ENCODE data around the gene SKI. TPM values are rescaled to one million over a fixed set of nuclear protein-coding genes. Genes with fewer than 3 reads are reported as not detected.

Gene SKI
- total RNA-seq, 2 donors from 2014 or later: 65.4 to 79.2 TPM

DNA sequence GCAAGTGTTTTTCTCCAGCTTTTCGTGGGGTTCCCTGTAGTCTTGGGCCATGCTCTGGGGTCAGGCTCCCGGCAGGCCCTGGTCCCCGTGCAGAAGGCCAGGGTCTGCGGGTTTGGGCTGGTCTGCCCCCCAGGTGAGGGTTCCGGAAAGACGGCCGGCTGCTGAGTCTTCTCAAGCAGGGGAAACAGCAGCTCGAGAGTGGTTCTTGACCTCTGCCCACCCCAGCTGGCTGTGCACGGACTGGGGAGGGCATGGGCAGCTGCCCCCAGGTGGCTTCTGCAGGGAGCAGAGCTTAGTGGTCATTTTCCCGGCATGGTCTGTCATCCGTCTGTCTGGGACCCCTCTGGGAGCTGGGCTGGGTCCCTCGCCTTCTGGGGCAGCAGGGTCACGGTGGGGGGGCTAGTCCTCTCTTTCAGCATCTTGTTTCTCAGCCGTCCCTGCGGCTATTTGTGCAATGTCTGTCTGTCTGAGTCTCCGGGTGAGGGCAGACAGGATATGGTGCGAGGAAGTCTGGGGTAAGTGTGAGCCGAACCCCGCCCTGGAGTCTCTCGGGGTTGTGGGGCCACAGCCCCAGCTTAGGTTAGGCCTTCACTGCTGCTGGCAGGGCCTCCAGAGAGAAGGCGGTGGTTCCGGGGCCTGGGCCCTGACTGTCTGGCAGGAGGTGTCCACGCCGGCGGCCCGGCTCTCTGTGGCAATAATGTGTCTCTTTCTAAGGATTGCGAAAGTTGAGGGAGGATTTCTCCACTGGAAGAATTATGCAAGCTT, 6.1 kb downstream of the SKI start:
- Mint-ChIP-seq H3K4me1 (peaks cover 52% of the 10 kb centered on the region), H3K4me3 (no peak overlapping the region)

GRCh38 chr1:2234762-2235113, 6.6 kb downstream of the SKI start:
- no peak overlapping the region for H3K4me3 Mint-ChIP-seq
- no peak for DNase-seq
- no peaks in the 10 kb centered on the region for H3K27me3 ChIP-seq (ENCODE audit: control insufficient read depth, insufficient read depth, low read length, poor library complexity, severe bottlenecking)
- H3K27ac Mint-ChIP-seq: no peak overlapping the region
- H3K9me3 ChIP-seq (ENCODE audit: control insufficient read depth, low read length): no peaks in the 10 kb centered on the region
- 90 to 100% methylated on average over 1 to 4 of the region's 4 CpGs for WGBS, 2 experiments (ENCODE audit: insufficient coverage in 1 of 2, insufficient read length in 1 of 2)
- peak overlapping the region; percentile 55 for H3K27ac ChIP-seq (ENCODE audit: low read depth, low read length)
- H3K27me3 Mint-ChIP-seq (ENCODE audit: insufficient read depth): no peaks in the 10 kb centered on the region
- peaks cover 52% of the 10 kb centered on the region for H3K4me1 Mint-ChIP-seq
- peaks cover 11% of the 10 kb centered on the region for H3K4me1 ChIP-seq (ENCODE audit: control insufficient read depth, insufficient read depth, low read length)
- H3K4me3 ChIP-seq (ENCODE audit: low read length): no peak overlapping the region
- H3K36me3 Mint-ChIP-seq (ENCODE audit: low read depth): peaks cover 8% of the 10 kb centered on the region
- TF ChIP-seq, protein P1, sequence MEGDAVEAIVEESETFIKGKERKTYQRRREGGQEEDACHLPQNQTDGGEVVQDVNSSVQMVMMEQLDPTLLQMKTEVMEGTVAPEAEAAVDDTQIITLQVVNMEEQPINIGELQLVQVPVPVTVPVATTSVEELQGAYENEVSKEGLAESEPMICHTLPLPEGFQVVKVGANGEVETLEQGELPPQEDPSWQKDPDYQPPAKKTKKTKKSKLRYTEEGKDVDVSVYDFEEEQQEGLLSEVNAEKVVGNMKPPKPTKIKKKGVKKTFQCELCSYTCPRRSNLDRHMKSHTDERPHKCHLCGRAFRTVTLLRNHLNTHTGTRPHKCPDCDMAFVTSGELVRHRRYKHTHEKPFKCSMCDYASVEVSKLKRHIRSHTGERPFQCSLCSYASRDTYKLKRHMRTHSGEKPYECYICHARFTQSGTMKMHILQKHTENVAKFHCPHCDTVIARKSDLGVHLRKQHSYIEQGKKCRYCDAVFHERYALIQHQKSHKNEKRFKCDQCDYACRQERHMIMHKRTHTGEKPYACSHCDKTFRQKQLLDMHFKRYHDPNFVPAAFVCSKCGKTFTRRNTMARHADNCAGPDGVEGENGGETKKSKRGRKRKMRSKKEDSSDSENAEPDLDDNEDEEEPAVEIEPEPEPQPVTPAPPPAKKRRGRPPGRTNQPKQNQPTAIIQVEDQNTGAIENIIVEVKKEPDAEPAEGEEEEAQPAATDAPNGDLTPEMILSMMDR (conservative IDR thresholded peaks at IDR 0.05): no peak
- no peaks in the 10 kb centered on the region for H3K9me3 Mint-ChIP-seq
- peaks cover 12% of the 10 kb centered on the region for H3K36me3 ChIP-seq (ENCODE audit: control insufficient read depth, insufficient read depth, low read length)
- no peak overlapping the region for H3K9ac ChIP-seq (ENCODE audit: extremely low read depth, low read length, poor library complexity, severe bottlenecking)

More for the DNA sequence above, 6.1 kb downstream of the SKI start:
- no peaks in the 10 kb centered on the region for H3K27me3 Mint-ChIP-seq (ENCODE audit: insufficient read depth)
- H3K9me3 ChIP-seq (ENCODE audit: control insufficient read depth, low read length): no peaks in the 10 kb centered on the region
- H3K36me3 ChIP-seq (ENCODE audit: control insufficient read depth, insufficient read depth, low read length): peaks cover 8% of the 10 kb centered on the region
- H3K9ac ChIP-seq (ENCODE audit: extremely low read depth, low read length, poor library complexity, severe bottlenecking): no peak overlapping the region
- H3K27ac ChIP-seq (ENCODE audit: low read depth, low read length): peak overlapping the region; percentile 55
- H3K27me3 ChIP-seq (ENCODE audit: control insufficient read depth, insufficient read depth, low read length, poor library complexity, severe bottlenecking): no peaks in the 10 kb centered on the region
- peaks cover 8% of the 10 kb centered on the region for H3K36me3 Mint-ChIP-seq (ENCODE audit: low read depth)
- TF ChIP-seq, protein P1 (conservative IDR thresholded peaks at IDR 0.05): no peak
- H3K4me3 ChIP-seq (ENCODE audit: low read length): no peak overlapping the region
- DNase-seq: no peak
- H3K27ac Mint-ChIP-seq: peak overlapping the region; percentile 52
- no peaks in the 10 kb centered on the region for H3K9me3 Mint-ChIP-seq
- peaks cover 11% of the 10 kb centered on the region for H3K4me1 ChIP-seq (ENCODE audit: control insufficient read depth, insufficient read depth, low read length)
- WGBS, 2 experiments (ENCODE audit: insufficient coverage in 1 of 2, insufficient read length in 1 of 2): 87 to 88% methylated on average over 23 to 27 of the region's 27 CpGs

DNA sequence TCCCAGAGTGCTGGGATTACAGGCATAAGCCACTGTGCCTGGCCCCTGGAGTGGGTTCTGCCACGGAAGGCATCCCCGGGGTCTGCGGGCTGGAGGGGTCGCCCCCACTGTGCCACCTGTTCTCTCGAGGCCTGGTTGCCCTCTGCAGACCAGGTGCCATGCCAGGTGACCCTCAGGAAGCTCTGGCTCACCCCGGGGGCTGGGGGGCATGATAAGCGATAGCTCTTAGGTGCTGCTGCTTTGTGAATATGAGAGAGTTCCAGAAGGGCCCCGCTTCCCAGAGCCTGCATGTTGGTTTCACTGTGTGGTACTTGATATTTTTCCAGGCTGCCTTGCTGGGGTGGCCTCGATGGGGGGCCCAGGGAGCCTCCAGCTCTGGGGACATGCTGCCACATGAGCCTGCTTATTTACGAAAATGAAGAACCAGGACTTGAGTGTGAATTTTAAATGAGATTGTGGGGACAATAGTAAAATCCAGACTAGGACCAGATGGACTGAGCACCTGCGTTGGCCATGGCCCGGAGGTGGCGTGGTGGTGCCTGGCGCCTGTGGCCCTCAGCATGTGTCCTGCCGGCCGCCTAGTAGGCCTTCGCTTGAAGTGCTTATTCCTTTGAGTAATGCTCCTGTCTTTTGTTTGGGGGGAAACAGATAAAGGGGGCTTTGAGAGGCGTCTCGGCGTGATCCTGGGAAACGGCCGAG, 7.3 kb downstream of the SKI start:
- Mint-ChIP-seq H3K36me3 (ENCODE audit: low read depth) (peaks cover 10% of the 10 kb centered on the region), H3K27me3 (ENCODE audit: insufficient read depth) (no peaks in the 10 kb centered on the region), H3K27ac (peak overlapping the region; percentile 75), H3K9me3 (no peaks in the 10 kb centered on the region), H3K4me3 (no peak overlapping the region), H3K4me1 (peaks cover 51% of the 10 kb centered on the region)
- H3K4me3 ChIP-seq (ENCODE audit: low read length): no peak overlapping the region
- no peaks in the 10 kb centered on the region for H3K9me3 ChIP-seq (ENCODE audit: control insufficient read depth, low read length)
- 93 to 96% methylated on average over 22 of the region's 22 CpGs for WGBS, 2 experiments (ENCODE audit: insufficient coverage in 1 of 2, insufficient read length in 1 of 2)
- H3K27me3 ChIP-seq (ENCODE audit: control insufficient read depth, insufficient read depth, low read length, poor library complexity, severe bottlenecking): no peaks in the 10 kb centered on the region
- peaks cover 12% of the 10 kb centered on the region for H3K36me3 ChIP-seq (ENCODE audit: control insufficient read depth, insufficient read depth, low read length)
- H3K27ac ChIP-seq (ENCODE audit: low read depth, low read length): no peak overlapping the region
- peaks cover 11% of the 10 kb centered on the region for H3K4me1 ChIP-seq (ENCODE audit: control insufficient read depth, insufficient read depth, low read length)
- DNase-seq: no peak
- no peak overlapping the region for H3K9ac ChIP-seq (ENCODE audit: extremely low read depth, low read length, poor library complexity, severe bottlenecking)
- TF ChIP-seq, protein P1 (conservative IDR thresholded peaks at IDR 0.05): no peak

Data from endodermal cell (in vitro differentiated cells).